HG02571 (cell line): ENCODE measurements around the gene NECTIN1.

Source experiments
- ATAC-seq: cut with Tn5 transposase; IDR thresholded peaks from one replicate; pipeline ENCODE4 v1.9.1; 2021; ENCODE audit warnings: mild to moderate bottlenecking, moderate library complexity; ENCODE audit not compliant: unreplicated experiment

The NECTIN1 gene

DNA sequence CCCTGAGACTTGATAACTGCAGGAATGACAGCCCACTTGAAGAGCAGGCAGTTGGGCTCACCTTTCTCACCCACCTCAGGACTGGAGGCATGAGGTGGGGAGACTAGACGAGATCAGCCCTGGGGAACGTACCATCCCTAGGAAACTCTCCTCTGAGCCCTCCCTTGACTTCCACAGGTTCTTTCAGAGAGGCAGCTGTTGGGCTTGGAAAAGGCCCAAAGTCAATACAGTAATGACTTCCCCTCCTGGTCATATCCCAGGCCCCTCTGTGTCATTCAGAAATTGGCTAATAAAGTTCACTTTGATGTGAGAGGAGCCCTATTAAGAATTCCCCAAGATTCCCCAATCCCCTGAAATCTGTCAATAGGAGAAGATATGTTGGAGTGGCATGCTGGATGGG, 5.8 kb upstream of the NECTIN1 start:
- ATAC-seq: no peak

DNA sequence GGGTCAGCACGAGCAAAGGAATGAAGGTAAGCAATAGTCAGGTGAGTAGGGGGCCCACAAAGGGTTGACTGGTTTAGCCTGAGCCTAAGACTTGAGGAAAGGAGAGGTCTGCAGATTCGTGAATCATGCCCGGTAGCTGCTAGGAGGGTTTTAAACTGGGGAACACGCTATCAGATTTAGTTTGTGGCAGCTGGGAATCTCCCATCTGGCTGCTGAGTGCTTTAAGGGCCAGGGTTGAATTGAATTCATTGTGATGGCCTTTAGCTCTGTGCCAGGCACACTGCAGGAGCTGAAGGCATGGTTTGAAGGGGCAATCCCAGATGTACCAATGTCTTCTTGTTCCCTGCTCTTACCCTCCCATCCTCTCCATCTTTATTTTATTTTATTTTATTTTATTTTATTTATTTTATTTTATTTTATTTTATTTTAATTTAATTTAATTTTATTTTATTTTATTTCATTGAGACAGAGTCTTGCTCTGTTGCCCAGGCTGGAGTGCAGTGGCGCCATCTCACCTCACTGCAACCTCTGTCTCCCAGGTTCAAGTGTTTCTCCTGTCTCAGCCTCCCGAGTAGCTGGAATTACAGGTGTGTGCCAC, 1.9 kb upstream of the NECTIN1 start:
- ATAC-seq: no peak

DNA sequence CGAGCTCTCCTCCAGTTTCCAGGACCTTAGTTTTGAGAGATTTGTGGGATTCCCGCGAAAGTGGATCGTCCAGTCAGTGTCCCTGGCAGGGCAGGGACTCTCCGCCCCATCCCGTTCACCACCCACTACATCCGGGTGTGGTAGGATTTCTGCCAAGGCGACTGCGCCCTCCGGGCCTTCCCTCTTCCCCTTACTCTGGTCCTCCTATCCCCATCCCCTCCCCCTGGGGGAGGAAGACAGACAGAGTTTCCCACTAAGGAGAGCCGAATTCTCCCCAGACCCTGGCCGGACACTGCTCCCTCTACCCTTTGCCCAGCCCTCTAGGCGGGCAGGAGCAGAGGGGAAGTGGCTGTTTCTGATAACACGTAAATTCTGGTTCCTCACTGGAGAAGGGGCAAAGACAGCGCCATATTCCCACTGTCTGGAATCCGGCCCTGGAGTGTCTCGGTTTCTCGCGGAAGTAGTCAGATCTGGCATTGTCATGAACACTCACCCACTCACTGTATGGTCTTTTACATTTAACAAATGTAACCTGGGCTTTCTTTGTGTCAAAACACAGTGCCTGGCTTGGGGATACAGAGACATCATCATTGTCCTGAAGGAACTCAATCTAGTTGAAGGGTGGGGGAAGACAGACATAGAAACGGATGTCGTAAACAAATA, 1.1 kb upstream of the NECTIN1 start:
- no peak for ATAC-seq

DNA sequence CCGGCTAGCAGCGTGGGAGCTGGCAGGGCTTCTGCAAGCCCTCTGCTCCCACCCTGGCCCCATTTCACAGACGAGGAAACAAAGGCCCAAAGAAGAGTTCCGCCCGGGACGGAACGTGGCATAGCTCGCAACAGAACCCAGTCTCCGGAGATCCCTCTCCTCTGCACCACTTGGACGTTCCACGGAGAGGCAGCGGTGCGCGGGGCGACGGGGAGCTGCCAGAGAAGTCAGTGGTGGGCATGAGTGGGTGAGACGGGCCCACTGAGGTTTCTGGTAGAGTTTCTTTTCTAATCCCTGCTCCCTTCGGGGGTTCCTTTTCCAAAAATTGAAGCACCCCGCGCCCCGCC, 554 bp upstream of the NECTIN1 start:
- peak; percentile 16 for ATAC-seq

DNA sequence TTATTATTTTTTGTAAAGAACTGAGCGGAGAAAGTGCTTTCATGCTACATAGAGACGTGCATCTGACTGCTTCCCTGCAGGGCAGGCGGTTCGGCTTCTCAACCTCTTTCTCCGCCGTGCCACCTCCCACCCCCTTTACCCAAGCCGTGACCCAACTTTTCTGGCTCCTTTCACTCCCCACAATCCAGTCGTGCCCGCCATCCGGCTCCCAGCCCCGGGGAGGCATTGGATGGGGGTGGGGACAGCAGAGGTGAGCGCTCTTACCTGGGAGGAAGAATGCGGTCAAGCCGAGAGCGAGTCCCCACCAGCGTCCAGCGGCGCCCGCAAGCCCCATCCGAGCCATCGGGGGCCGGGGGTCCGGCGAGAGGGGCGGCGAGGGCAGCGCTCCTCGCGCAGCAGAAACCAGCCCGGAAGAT, 781 bp downstream of the NECTIN1 start:
- no peak for ATAC-seq

DNA sequence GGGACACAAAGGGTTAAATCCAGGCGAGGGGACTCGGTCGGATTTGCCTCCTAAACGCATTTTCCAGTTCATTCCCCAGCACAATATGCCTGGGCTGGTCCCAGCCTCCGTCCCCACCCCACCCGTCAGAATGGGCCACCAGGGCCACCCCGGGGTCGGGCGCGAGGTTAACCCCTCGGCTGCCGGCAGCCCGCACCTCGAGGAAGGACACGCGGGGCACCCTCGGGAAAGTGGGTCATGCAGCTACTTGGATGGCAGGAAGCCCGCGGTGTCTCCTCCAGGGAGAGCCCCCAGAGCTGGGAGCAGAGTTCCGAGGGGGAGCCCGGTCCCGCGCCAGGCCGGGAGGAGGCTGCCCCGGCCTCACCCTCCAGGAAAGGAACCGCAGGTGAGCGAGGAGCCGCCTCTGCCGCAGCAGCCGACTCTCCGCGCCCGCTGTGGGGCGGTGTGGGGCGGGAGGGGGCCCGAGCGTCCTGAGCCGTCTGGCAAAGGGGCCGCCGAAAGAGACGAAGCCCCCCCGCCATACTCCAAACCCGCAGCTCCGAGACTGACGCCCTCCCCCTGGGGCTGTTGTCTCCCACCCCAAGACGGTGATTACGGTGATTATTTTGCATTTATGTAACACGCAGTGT, 1.4 kb downstream of the NECTIN1 start:
- ATAC-seq: no peak

DNA sequence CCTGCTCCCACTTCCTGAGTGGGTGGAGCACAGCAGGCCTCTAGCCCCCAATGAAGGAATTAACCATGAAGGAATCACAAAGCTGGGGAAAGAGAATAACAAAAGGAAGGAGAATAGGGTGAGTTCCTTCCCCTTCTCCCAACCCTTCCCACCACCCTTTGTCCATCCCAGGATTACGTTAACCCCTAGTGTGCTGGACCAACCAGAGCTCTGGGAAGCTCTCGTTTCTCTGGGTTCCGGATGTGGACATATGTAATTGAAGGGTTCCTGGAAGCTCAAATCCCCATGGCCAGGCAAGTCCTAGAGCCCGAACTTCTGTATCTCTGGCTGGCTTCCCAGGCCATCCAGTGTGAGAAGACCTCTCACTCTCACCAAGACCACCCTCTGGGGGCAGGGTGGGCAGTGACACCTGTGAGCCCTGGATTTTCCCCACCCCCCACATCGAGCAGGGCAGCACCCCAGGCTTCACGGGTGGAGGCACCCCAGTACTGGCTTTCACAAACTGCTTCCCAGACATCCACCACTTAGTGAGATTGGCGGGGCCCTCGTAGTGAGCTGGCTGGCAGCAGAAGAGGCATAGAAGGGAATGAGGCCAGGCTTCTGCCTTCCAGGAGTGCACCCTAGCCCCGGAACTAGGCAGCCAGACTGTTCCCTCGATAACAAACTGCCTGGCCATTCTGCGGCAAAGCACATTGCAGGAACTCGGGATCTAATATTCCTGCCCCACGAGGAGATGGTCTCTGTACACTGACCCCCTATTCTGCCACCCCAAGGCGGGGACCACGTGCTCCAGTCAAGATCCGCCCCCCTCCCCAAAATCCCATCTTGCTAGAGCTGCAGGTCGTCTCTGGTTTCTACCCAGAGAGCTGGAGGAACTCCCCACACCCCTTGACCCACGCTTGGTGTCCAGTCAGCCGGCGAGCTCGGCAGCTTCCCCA, 2.1 kb downstream of the NECTIN1 start:
- no peak for ATAC-seq

DNA sequence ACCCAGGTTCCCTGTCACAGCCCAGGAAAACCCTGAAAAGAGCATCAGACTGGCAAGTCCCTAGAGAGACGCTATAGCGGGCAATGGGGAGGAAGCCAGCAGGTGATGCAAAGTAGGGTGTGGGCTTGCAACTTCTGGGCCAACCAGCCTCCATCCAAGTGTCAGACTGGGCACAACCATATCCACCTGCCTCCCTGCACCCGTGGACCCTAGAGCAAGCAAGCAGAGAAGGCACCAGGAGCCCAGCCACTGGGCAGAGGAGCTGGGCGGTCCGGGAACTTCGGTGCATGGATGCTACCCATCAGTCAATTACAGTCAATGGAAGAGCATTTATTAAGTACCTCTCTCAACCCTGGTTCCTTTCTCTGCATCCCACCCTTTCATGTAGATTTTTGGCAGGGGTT, 2.8 kb downstream of the NECTIN1 start:
- no peak for ATAC-seq

DNA sequence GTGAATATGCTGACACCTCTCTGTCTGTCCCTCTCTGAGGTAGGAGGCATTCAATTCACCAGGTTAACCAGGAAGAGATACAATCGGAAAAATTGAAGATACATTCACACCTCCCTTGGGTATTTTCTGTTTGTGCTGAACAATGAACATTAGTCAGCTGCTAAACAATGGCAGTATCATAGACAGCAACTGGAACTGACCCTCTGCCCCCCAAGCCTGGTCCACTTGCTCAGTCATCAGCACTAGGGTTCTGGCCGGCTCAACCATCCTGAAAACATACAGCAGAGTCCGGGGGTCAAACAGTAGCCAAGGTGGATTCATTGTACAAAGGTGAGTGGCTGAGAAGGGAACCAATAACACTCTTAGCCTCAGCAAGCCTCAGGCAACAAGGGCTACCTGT, 4.0 kb downstream of the NECTIN1 start:
- no peak for ATAC-seq

DNA sequence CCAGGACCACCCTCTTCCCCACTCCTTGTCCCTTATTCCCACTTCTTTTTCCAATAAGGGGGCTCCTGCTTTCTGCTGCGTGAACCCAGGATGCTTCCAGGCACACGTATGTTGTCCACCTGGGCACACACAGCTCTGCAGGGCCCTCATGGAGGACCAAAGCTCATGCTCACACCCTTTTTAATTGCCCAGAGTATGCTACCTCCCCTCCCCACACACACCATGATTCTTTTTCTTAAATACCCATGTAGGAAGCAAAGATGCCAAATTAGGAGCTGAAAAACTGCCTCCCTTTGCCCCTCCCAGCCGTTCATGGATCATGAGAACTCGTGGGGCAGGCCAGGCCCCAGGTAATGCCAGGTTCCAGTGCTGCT, 5.1 kb downstream of the NECTIN1 start:
- no peak for ATAC-seq

DNA sequence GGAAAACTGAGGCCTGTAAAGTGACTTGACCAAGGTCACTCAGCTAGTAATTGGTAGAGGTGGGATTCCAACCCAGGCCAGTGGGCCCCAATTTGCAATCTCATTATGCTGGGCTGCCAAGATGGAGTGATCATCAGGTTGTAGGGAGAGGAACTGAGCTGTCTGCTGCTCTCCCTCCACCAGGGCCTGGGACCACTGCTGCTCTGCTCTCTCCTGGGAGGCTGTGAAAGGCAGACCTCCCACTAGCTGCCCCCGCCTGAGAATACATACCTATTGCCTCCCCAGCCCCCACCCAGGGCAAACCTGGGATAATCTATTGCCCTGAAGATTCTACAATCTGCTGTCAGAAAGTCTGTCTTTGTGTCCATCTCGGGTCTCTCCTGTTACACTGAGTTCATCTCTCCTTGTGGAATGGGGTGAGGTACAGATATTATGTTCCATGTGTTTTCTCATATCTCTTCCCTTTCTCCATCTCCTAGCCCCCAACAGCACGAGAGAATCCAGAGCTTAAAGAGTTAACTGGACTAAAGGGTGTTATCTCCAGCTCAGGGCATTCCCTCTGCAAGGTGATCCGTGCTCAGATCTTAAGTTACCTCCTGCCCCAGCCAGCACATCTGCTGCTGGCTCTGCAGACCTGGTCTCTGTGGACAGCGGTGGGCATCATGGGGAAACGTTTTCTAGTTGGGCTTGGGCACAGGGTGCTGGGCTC, 5.6 kb downstream of the NECTIN1 start:
- ATAC-seq: no peak

DNA sequence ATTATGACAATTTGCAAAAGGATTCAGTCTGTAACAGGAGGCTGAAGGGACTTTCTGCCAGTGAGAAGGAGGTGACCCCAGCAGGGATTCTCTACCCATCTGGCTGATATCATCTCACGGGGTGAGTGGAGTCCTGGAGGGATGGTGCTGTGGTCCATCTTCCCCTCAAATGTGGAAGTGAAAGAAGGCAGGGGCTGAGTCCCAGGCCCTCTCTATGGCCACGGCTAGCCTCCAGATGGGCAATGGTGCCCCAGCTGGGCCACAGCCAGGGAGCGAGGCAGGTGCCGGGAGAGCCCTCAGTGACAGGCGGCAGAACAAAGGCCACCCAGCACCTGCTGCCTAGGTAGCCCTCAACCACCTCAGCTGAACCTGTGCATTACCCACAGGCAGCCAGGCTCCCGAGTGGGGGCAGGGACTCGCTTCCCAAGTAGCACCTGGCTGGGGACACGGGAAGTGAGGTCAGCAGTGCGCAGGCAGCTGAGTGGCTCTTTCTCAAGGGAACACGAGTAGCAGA, 6.7 kb downstream of the NECTIN1 start:
- ATAC-seq: no peak

DNA sequence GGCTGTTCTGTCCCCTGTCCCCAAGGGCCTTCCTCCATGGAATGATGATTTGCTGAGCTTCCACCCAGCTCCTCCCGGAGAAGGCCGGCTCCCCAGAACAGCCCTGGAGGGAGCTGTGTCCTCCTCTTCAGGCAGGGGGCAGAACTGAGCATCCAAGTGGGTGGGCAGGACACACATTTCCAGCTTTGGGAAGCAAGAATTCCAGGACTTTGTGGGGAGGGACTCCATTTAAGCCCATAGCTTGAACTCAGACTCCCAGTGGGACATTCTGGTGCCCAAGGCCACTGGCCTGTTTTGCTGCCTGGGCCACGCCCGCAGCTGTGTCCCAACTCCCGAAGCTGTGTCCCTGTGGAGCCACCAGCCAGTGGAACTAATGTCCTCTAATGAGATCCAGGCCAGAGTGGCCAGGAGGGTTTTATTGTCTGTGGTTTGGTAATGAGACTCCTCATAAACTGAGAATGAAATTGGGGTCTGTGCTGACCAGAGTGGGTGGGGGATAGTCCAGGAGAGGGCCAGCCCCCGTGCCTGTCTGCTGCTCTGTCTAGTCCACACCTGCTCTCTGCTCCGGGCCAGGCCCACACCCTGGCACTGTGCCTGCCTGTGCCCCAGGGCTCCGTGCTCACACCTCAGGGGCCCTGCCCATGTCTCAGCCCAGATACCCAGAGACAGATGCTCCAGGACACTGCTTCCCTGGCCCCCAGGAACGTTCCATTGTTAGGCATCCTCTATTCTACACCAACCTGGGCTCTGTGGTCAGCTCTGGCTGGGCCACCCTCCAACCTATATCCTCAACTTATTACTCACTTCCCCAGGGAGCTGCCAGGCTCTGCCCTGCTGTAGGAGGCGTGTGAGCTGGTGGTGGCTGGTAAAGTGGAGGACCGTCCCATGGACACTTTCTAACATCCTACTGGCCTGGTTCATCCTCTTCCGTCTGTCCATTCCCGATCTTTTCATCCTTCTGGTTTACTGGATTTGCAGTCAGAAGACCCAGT, 7.6 kb downstream of the NECTIN1 start:
- no peak for ATAC-seq

DNA sequence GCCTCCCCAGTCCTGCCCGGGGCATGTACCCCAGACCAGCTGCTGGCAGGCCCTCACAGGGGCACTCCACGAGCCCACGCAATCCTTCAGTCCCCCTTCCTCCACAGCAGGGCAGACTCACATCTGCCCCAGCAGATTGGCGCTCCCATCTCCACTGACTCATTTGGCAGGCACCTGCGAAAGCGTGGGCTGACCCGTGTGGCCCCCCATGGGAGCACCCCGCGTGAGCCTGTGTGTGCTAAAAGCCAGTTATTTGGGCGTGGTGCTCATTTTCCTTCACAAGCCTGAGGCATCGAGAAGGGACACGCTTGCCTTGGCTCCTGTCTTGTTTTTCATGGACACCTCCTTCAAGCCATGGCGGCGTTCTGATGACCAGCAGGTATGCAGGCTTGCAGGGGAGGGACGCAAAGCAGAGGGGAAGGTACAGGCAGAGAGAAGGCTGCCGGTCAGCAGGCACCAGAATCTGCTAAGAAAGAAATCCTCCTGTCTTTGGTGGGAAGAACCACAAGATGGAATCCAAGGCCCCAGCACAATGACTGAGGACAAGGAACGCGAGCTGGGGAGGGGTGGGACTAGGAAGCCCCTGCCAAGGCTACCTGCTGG, 8.6 kb downstream of the NECTIN1 start:
- ATAC-seq: no peak

DNA sequence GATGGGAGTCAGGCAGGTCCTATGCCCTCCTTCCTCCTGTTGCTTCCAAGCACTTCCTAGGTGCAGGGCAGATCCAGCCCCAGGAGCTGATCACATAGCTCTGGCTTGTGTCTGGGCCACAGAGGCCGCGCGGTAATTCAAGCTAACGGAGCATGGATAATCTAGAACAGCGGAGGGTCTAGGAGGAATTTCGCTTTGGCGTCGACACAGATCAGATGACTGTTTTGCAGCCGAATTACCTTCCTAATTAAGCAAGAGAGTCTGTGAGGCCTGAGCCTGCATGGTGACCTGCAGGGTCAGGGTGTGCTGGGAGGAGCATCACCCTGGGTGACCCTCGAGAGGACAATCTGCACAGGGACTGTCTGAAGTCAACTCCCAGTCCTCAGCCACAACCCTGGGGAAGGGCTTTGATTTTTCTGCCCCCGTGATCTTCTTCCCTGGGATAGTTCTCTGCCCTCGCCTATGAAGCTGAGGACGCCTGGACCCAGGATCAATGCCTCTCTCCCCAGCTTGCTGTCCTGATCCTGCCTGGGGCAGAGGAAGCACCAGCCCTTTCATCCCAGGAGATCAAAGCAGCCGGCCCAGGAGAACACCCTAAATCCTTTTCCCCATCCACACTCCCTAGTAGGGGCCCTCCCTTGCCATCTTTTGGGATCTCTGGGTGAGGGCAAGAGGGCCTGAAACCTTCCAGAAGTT, 11.0 kb downstream of the NECTIN1 start:
- ATAC-seq: no peak

DNA sequence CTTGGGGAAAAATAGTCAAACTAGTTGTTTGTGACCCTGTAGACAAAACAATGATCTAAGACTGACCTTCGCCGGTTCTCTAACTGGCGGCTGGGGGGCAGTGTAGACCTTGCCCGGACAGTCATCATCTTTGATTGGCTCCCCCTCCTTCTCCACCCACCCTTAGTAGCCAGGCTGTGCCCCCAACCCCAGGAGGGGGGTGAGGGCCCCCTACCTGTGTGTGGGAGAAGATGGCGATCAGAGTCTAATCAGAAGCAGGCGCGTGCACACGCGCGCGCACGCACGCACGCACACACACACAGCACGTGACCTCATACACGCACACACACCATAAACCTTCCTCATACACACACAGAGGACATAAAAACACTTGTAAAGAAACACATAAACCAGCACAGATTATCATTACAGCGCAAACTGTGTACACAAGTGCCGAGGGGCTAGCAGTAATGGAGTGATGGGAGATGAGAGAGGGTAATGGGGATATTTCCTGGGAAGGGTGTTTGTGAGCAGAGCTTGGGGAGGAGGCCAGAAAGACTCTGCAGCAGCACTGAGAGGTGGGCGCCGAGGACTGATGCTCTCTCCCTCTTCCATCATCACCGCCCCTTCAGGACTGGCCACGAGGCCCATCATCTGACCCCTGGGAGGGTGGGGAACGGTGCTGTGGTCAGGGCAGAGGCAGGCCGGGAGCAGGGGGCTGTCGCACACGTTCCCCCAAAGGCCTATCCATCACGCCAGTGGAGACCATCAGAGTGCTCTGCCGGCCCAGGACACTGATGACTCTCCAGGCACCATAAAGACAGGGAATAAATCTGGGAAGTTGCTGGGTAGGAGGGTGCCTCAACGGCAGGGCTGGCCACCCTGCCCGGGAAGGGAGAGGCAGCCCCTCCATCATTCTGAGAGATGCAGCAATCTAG, 12.2 kb downstream of the NECTIN1 start:
- no peak for ATAC-seq

DNA sequence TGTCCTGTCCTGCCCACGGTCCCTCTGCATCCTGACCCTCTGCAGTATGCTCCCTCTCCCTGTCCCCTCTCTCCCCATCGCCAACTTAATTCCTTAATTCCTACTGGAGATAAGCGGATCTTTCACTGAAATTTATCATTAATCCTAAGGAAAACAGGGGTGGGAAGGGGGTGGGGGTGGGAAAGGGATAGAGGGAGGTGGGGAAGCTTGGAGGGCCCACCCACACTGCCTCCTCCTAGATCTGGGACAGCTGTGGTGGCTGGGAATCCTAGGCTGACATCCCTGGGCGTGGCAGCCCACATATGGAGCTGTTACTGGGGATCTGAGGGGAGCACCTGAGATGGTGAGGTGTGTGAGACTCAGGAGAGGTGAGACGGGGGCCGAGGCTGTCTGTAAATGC, 14.4 kb downstream of the NECTIN1 start:
- ATAC-seq: no peak

DNA sequence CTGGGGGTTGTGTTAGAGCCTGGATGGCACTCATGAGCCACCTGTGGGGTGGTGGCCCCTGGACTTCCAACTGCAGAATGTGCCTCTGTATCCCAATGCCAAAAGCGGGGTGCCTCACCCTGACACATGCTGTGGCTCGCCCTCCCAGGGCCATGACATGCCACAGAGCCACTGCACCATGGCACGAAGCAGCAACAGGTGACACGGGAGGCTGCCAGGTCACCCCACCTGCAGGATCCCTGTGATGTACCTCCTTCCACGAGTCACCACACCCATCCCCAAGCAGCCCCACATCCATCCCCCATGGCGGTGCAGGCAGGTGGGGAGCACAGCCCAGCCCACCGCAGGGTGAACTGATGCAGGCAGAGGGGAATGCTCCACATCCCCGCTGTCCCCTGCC, 14.8 kb downstream of the NECTIN1 start:
- no peak for ATAC-seq
